Ishikawa (cell line): ENCODE data around the gene MAGI1.

Source experiments
- CEBPB ChIP-seq: IDR thresholded peaks from 2 replicates; pipeline ENCODE4 v1.6.1; 2012
- EGR1 ChIP-seq: IDR thresholded peaks from 2 replicates; pipeline ENCODE4 v1.6.1; 2012
- FOXM1 ChIP-seq: IDR thresholded peaks from 2 replicates; pipeline ENCODE4 v1.6.1; 2012; ENCODE audit warnings: low read depth, borderline replicate concordance
- MAX ChIP-seq: IDR thresholded peaks from 2 replicates; pipeline ENCODE4 v1.6.1; 2012
- RAD21 ChIP-seq: IDR thresholded peaks from 2 replicates; pipeline ENCODE4 v1.6.1; 2012; ENCODE audit warnings: low read depth
- TAF1 ChIP-seq: IDR thresholded peaks from 2 replicates; pipeline ENCODE4 v1.6.1; 2012; ENCODE audit warnings: low read depth, mild to moderate bottlenecking
- TEAD4 ChIP-seq: IDR thresholded peaks from 2 replicates; pipeline ENCODE4 v1.6.1; 2012
- TF ChIP-seq, protein P1 (sequence below): IDR thresholded peaks from 2 replicates; pipeline ENCODE4 v1.6.1; 2012

DNA sequence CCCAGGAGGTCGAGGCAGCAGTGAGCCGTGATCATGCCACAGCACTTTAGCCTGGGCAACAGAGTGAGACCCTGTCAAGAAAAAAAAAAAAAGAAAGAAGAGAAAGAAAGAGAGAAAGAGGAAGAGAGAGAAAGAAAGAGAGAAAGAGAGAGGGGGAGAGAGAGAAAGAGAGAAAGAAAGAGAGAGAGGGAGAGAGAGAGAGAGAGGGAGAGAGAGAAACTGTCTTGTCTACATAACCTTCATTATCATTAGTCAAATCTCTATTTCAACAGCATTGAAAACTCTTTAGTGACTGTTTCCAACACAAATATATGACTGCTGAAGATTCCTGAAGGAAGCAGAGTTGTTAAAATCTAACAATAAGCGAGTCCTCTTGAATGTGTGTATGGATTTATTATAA, 304.3 kb downstream of the MAGI1 start:
- TF ChIP-seq TAF1 (no peak), CEBPB (no peak), MAX (no peak), TEAD4 (no peak), FOXM1 (no peak), EGR1 (no peak), RAD21 (no peak)
- TF ChIP-seq, protein P1, sequence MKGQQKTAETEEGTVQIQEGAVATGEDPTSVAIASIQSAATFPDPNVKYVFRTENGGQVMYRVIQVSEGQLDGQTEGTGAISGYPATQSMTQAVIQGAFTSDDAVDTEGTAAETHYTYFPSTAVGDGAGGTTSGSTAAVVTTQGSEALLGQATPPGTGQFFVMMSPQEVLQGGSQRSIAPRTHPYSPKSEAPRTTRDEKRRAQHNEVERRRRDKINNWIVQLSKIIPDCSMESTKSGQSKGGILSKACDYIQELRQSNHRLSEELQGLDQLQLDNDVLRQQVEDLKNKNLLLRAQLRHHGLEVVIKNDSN, result no peak
